Thyroid gland (tissue), 4 donors: ENCODE results near the gene CMPK1.

ENCODE experiments used
- CTCF ChIP-seq, 6 experiments: fragments of 200-600 bp in 3 of 6; fragments of 450-650 bp in 3 of 6; sonication (generic) in 3 of 6; IDR thresholded peaks; one replicate each; pipeline ENCODE4 v1.5.1; 2016 to 2019; ENCODE audit warnings: antibody characterized with exemption in 6 of 6, mild to moderate bottlenecking in 2 of 6, inconsistent platforms in 1 of 6, moderate library complexity in 1 of 6
- POLR2A ChIP-seq, 2 donors: fragments of 450-650 bp; IDR thresholded peaks; one replicate each; pipeline ENCODE4 v1.6.1; 2017; ENCODE audit warnings: antibody characterized with exemption in 2 of 2, mild to moderate bottlenecking in 2 of 2, moderate library complexity in 1 of 2

GRCh38 chr1:47362828-47363227, 29.2 kb downstream of the CMPK1 start:
- TF ChIP-seq CTCF (IDR thresholded peaks at IDR 0.05) (no peak), POLR2A (IDR thresholded peaks at IDR 0.05) (no peak)
